MCF 10A (cell line): ENCODE measurements around the gene TM4SF20. TPM values are rescaled to one million over a fixed set of nuclear protein-coding genes. Genes with fewer than 3 reads are reported as not detected.
A peak's percentile ranks its signal among the peaks of the same experiment; 100 is the strongest.

Experiments
- BruUV-seq: library from RNA; stranded (reverse); fragments of 400-500 nt; replicated peaks from 2 replicates; lab custom pipeline; 2021; lab: Mats Ljungman, UMichigan
- CTCF ChIA-PET: fragments of 300-600 bp; sonication (Branson Sonifier 250); formaldehyde crosslinking; extraction: SDS; loops from one replicate; lab custom pipeline; 2021; ENCODE audit warnings: antibody characterized with exemption, inconsistent platforms; lab: Yijun Ruan, JAX
- POLR2A ChIA-PET: fragments of 300-600, 350-650 bp; sonication (Branson Sonifier 250); formaldehyde crosslinking; extraction: SDS; loops from one replicate; lab custom pipeline; 2020; ENCODE audit warnings: antibody characterized with exemption, inconsistent platforms; lab: Yijun Ruan, JAX
- DNase-seq: peaks from one replicate; pipeline ENCODE4 v3.0.0-alpha.2; 2018; ENCODE audit not compliant: unreplicated experiment
- H3K27ac Mint-ChIP-seq: one replicate; pipeline ENCODE4 v1.8.0; 2022; ENCODE audit warnings: mild to moderate bottlenecking, low read depth, mixed read lengths; ENCODE audit not compliant: unreplicated experiment
- H3K27me3 Mint-ChIP-seq: one replicate; pipeline ENCODE4 v1.8.0; 2022; ENCODE audit warnings: mixed read lengths; ENCODE audit not compliant: insufficient read depth, unreplicated experiment
- H3K36me3 Mint-ChIP-seq: one replicate; pipeline ENCODE4 v1.8.0; 2022; ENCODE audit warnings: mild to moderate bottlenecking, moderate library complexity, mixed read lengths; ENCODE audit not compliant: insufficient read depth, unreplicated experiment
- H3K4me1 Mint-ChIP-seq: one replicate; pipeline ENCODE4 v1.8.0; 2022; ENCODE audit warnings: mixed read lengths; ENCODE audit not compliant: insufficient read depth, unreplicated experiment
- H3K4me3 Mint-ChIP-seq: one replicate; pipeline ENCODE4 v1.8.0; 2022; ENCODE audit warnings: mild to moderate bottlenecking, moderate library complexity, mixed read lengths; ENCODE audit not compliant: unreplicated experiment
- H3K9me3 Mint-ChIP-seq: one replicate; pipeline ENCODE4 v1.8.0; 2022; ENCODE audit warnings: mixed read lengths; ENCODE audit not compliant: unreplicated experiment
- intact Hi-C: fragments of 100-400 bp; cut with micrococcal nuclease; formaldehyde crosslinking; loops from 2 replicates; pipeline ENCODE4 v1.14.1; 2022
- total RNA-seq: library from RNA; stranded (reverse); gene quantifications from 2 replicates; pipeline ENCODE4 v1.2.3, GENCODE V29; 2022
- TF ChIP-seq, protein P1 (sequence below): fragments of 200-600 bp; IDR thresholded peaks from one replicate; pipeline ENCODE4 v1.8.0; 2022; ENCODE audit warnings: antibody characterized with exemption, mild to moderate bottlenecking; ENCODE audit not compliant: unreplicated experiment

Gene TM4SF20
- total RNA-seq, 1 experiment from 2014 or later = not detected

DNA sequence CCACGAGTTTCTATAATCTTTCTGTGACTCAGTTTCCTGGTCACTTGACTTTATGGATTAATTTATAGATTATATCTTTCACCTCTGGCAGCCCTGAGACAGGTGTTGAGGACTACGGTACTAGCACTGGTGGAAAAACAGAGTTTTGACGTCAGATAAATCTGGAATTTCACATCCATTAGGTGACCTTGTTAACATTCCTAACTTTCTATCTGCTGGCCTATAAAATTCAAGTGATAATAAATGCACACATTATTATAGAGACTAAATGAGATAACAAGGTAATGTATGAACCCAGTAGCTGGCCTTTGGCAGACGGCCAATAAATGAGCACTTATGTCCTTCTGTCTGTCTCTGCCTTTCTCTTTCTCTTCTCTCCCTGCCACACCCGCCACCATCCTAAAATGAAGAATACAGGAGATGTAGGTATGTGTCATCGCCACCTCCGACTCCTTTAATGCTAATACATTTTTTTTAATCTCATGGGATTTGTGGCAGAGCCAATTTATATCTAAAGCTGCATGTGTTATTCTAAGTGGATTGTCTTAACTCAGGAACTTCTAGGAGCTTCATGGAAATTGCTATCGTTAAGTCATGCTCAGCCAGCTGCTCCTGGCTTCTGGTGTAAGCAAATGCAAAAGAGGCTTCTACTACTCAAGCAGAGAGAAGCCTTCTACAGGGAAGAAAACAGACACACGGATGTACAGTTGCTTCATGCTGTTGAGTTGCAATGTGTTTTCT lies 2.3 kb downstream of the TM4SF20 start:
- intact Hi-C loops = no loop called here
- TF ChIP-seq, protein P1, sequence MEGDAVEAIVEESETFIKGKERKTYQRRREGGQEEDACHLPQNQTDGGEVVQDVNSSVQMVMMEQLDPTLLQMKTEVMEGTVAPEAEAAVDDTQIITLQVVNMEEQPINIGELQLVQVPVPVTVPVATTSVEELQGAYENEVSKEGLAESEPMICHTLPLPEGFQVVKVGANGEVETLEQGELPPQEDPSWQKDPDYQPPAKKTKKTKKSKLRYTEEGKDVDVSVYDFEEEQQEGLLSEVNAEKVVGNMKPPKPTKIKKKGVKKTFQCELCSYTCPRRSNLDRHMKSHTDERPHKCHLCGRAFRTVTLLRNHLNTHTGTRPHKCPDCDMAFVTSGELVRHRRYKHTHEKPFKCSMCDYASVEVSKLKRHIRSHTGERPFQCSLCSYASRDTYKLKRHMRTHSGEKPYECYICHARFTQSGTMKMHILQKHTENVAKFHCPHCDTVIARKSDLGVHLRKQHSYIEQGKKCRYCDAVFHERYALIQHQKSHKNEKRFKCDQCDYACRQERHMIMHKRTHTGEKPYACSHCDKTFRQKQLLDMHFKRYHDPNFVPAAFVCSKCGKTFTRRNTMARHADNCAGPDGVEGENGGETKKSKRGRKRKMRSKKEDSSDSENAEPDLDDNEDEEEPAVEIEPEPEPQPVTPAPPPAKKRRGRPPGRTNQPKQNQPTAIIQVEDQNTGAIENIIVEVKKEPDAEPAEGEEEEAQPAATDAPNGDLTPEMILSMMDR = no peak
- POLR2A ChIA-PET = interaction anchor here (1.2 to 2.8 kb wide), 3 partner anchors 16 to 440 kb away, joined by 3 to 13 read pairs (median 6); no protein-coding TSS in a partner anchor

DNA sequence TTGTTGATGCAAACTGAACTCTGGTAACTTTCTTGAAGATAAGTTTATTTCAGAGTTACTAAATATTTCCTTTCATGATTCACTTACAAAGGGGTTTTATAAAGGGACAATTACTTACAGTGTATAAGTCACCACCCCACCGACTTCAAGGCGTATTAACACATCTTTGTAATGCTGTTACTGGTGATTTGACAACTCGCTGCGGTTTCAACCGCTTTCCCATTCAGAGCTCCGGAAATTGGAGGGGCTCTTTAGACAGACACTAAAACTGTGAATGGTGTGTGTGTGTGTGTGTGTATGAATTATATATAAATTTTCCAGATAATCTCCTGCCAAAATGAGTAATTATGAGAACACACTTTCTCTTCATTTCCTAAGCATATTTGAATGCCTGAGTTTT lies 4.9 kb downstream of the TM4SF20 start:
- no peak for DNase-seq
- no peaks in the 10 kb centered on the region for H3K9me3 Mint-ChIP-seq
- TF ChIP-seq, protein P1 = no peak
- BruUV-seq = no TSS peak
- no peaks in the 10 kb centered on the region for H3K36me3 Mint-ChIP-seq
- ChIA-PET CTCF (interaction anchor here (0.6 to 1.3 kb wide), 2 partner anchors 12 to 1714 kb away, joined by 3 read pairs; no protein-coding TSS in a partner anchor), POLR2A (no interaction called here)
- H3K27me3 Mint-ChIP-seq = no peaks in the 10 kb centered on the region
- H3K4me1 Mint-ChIP-seq = peaks cover 23% of the 10 kb centered on the region
- no peak overlapping the region for H3K27ac Mint-ChIP-seq
- intact Hi-C loops = no loop called here
- no peak overlapping the region for H3K4me3 Mint-ChIP-seq

More for the DNA sequence above, 2.3 kb downstream of the TM4SF20 start:
- CTCF ChIA-PET = interaction anchor here (0.7 to 1.0 kb wide), 2 partner anchors 9 to 14 kb away, joined by 3 read pairs; no protein-coding TSS in a partner anchor
- Mint-ChIP-seq H3K4me3 (no peak overlapping the region), H3K4me1 (peaks cover 23% of the 10 kb centered on the region), H3K36me3 (no peaks in the 10 kb centered on the region), H3K27me3 (no peaks in the 10 kb centered on the region), H3K27ac (peak overlapping the region; percentile 86), H3K9me3 (no peaks in the 10 kb centered on the region)
- DNase-seq = peak; percentile 47
- no TSS peak for BruUV-seq

DNA sequence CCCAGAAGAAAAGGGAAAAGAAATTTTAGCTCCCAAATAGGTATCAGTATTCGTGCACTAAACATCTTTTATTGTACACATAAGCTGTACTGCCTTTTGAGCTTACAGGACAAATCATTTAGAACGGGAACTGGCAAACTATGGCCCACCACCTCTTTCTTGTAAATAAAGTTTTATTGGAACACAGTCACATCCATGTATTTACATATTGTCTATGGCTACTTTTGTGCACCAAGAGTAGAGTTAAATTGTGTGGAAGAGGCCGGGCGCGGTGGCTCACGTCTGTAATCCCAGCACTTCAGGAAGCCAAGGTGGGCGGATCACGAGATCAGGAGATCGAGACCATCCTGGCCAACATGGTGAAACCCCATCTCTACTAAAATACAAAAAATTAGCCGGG lies 5.7 kb downstream of the TM4SF20 start:
- ChIA-PET CTCF (interaction anchor here (1.0 kb wide), 1 partner anchor 15 kb away, joined by 3 read pairs; the partner anchor contains the start of gene SCYGR1), POLR2A (no interaction called here)
- Mint-ChIP-seq H3K4me3 (no peak overlapping the region), H3K36me3 (no peaks in the 10 kb centered on the region), H3K4me1 (peaks cover 17% of the 10 kb centered on the region), H3K27ac (no peak overlapping the region), H3K9me3 (no peaks in the 10 kb centered on the region), H3K27me3 (no peaks in the 10 kb centered on the region)
- no TSS peak for BruUV-seq
- intact Hi-C loops = no loop called here
- DNase-seq = no peak
- TF ChIP-seq, protein P1 = no peak

DNA sequence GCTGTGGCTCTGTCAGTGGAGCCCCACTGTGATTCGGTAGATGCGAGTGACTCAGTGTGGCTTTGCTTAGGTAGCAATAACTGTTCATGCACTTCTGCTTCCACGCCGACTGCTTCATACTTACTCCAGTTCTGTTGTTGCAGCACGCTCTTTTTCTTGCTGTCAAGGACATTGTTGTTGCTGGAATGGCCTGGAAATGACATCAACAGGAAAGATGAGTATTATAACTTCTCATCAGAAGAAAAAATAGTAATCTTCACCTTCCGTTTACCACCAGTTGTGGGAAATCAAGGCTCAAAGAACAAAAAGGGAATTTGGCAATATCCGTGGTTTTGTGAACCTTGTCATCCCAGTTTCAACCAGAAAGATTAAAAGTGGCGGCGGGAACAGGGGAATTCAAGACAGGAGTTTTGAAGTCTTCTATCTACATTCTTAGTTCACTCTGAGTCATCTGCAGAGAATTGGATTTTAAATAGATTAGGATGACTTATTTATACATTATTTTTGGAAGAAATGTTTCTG lies 8.3 kb downstream of the TM4SF20 start:
- Mint-ChIP-seq H3K27me3 (no peaks in the 10 kb centered on the region), H3K27ac (no peak overlapping the region)

More for the DNA sequence above, 8.3 kb downstream of the TM4SF20 start:
- Mint-ChIP-seq H3K36me3 (no peaks in the 10 kb centered on the region), H3K4me1 (peaks cover 2% of the 10 kb centered on the region), H3K9me3 (no peaks in the 10 kb centered on the region), H3K4me3 (no peak overlapping the region)
- no TSS peak for BruUV-seq
- ChIA-PET POLR2A (interaction anchor here (0.6 kb wide), 1 partner anchor 1350 kb away, joined by 3 read pairs; no protein-coding TSS in a partner anchor), CTCF (no interaction called here)
- DNase-seq = peak; percentile 89
- intact Hi-C loops = no loop called here
- TF ChIP-seq, protein P1 = no peak
